Measurements from ENCODE around the gene CLCN4.

The CLCN4 gene

DNA sequence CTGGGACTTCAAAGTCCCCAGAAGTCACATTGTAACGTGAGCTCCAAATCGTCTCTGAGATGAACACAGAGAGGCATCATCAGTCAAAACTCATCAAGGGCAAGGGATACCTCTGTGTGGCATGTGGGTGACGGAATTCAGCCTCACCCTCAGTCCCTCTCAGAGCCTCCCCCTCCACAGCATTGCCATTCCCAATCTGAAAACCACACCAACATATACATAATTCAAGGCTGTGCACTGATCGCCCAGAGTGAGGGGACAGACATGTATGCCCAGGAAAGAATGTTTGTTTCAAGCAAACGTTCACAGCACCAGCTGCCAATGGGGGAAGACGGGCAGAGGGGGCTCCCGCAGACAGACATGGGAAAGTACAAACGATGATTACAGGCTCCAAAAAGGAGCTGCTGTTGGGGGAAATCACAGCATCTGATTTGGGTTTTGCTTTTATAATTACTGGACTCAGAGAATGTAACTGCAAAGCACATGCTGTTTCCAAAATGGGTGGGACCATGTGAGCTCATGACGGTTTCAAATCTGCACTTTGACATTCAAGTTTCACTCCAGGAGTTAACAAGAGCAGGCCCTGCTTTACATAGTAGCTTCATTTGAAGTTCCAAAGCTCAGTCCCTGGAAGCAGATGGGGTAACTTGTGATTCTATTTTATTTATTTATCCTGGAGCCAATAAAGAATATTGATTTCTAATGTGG lies 88.3 kb downstream of the CLCN4 start:
- no peak for DNase-seq (ENCODE audit: low read depth)

DNA sequence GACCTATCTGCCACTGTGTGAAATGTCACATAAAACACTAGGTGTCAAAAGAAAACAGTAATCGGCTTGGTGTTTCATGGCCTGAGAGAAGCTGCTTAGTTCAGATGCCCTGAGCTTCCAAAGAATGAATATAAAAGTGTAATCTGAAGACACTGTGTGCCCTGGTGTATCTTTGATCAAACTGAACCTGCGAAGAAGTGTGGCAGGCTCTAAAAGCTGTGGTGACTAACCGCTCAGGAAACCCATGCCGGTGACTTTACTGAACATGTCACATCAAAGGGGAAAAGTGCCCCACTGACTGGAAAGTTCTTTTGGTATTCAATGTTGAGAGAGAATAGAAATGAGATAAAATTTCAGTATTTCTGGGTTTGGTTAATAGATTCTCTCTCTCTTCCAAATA lies 89.1 kb downstream of the CLCN4 start:
- DNase-seq (ENCODE audit: low read depth) = no peak

- no peak for DNase-seq (ENCODE audit: low read depth)
These were observed 89.5 kb downstream of the CLCN4 start for GRCh38 chrX:10246297-10246696.

DNA sequence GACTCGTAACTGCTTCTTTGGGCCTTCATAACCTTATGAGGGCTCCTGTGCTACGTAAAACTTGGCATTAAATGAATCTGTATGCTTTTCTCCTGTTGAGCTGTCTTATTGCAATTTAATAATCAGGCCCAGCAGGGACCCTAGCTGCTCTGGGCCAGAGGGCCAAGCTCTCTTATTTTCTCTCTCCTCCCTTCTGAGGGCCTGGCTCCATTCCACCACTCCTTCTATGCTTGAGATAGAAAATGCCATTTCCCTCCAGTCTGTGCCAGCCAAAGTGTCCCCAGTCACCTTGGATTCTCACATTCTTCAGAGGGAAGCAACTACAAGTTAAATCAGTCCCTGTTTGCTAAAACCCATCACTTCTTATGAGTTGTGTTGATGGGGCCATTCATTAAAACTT lies 90.1 kb downstream of the CLCN4 start:
- no peak for DNase-seq (ENCODE audit: low read depth)

- no peak for DNase-seq (ENCODE audit: low read depth)
These were observed 98.0 kb downstream of the CLCN4 start for GRCh38 chrX:10254739-10255138.

DNA sequence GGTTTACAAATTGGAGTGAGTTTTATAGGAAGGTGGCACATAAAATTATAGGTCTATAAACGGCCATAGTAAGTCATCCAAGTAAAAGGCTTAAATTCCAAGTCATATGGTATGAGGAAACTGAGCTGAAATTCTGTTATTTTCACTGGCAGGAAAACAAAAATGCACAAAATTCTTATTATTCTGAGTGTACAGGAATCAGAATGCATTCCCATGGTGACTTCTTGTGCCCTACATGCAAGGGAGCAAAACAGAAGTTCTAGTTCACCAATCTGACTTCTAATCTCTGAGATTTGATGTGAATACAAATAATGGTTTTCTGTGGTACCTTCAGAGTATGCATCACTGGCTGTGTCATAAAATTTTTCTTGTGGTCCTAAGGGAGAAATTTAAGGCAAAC lies 102.9 kb downstream of the CLCN4 start:
- no peak for DNase-seq (ENCODE audit: low read depth)

DNA sequence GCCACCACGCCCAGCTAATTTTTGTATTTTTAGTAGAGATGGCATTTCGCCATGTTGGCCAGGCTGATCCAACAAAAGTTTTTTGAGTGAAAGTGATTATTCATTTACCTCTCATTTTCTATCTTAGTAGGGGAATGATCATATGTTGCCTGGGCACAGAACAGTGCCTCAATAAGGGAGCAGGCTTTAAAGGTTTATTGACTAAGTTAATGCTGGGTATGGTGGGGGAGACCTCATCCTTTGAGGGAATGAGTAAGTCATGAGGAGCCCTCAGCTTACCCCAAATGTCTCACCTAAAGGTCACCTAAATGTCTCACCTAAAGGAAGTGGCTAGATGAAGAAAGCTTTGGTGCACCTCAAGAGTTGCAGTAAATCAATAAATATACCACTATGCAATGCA lies 109.0 kb downstream of the CLCN4 start:
- no peak for DNase-seq (ENCODE audit: low read depth)

- DNase-seq (ENCODE audit: low read depth) = no peak
These were observed 121.9 kb downstream of the CLCN4 start for GRCh38 chrX:10278716-10279115.

DNA sequence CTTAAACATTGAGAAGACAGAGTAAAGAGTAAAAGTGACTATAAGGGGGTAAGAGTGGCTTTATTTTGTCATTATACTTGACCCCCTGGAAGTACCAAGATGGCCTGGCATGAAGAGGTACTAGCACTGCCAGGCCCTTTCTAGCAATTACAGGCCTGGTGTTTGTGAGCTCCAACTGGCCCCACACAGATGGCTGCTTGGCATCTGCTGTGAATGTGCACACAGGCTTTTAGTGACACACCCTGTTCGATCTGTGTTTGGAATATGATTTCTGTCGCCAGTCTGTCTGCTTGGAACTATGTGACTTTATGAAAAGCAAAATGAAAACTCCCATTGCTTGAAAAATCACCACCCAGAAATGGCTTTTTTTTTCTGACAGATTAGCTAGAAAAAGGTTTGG lies 123.3 kb downstream of the CLCN4 start:
- DNase-seq (ENCODE audit: low read depth) = no peak

- DNase-seq (ENCODE audit: low read depth) = no peak
These were observed 125.7 kb downstream of the CLCN4 start for GRCh38 chrX:10282490-10282889.

- DNase-seq (ENCODE audit: low read depth) = no peak
These were observed 129.4 kb downstream of the CLCN4 start for GRCh38 chrX:10286195-10286594.
